Effector CD4-positive, alpha-beta T cell (primary cell): ENCODE results near the gene TECTB.

Source experiments
- DNase-seq: peaks from one replicate; pipeline ENCODE4 v3.0.0-alpha.2; 2020

Gene TECTB

GRCh38 chr10:112275512-112276245 lies 7.5 kb upstream of the TECTB start:
- DNase-seq = no peak

- no peak for DNase-seq
These were observed 4.3 kb upstream of the TECTB start for GRCh38 chr10:112278871-112279270.

GRCh38 chr10:112279433-112279832 lies 3.8 kb upstream of the TECTB start:
- no peak for DNase-seq

DNA sequence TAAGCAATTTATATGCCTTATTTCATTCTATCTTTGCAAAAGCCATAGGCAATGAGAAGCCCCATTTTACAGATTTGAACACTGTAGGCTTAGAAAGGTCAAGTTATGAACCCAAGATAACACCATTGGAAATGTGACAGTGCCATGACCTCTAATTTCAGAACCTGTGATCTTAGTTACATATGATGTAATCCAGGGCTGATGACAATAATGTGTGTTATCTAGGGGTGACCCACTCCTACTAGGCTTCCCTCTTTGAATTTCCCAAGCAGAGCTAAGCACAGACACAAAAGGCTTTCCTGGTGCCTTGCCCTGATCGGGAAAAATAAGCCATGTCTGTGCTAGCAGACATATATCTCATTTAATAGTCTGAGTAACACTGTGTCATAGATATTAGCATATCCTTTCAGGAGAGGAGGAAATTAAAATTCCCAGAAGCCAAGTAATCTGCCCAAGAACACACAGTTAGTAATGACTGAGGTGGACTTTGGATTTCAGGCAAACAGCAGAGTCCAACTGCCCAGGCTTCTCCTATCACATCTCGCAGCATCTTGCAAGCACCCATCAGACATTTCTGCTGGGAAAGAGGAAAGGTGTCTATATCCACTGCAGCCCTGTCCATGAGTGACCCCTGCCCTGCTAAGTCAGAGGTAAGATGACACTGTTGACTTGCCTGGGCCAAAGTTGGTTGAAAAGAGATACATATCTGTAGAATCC lies 2.8 kb upstream of the TECTB start:
- DNase-seq = no peak

DNA sequence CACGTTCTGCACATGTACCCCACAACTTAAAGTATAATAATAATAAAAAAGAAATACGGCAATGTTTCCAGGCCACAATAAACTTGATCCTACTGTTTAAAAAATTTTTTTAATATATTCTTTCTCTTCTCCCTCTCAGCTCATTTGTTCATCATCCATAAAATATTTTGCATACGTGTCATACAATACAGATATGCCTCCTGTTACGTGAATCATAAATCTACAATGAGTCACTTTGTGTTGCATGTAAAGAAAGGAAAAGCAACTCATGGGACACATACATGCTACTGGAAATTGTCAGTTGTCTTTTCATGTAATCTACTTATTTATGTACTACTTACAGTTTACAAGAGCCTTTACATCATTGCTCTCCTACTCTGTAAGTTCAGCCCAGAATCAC lies 1.1 kb upstream of the TECTB start:
- no peak for DNase-seq

- DNase-seq = no peak
These were observed 3.9 kb downstream of the TECTB start for GRCh38 chr10:112286837-112287818.

GRCh38 chr10:112287844-112288243 lies 4.6 kb downstream of the TECTB start:
- no peak for DNase-seq

- DNase-seq = no peak
These were observed 5.3 kb downstream of the TECTB start for GRCh38 chr10:112288486-112288885.

DNA sequence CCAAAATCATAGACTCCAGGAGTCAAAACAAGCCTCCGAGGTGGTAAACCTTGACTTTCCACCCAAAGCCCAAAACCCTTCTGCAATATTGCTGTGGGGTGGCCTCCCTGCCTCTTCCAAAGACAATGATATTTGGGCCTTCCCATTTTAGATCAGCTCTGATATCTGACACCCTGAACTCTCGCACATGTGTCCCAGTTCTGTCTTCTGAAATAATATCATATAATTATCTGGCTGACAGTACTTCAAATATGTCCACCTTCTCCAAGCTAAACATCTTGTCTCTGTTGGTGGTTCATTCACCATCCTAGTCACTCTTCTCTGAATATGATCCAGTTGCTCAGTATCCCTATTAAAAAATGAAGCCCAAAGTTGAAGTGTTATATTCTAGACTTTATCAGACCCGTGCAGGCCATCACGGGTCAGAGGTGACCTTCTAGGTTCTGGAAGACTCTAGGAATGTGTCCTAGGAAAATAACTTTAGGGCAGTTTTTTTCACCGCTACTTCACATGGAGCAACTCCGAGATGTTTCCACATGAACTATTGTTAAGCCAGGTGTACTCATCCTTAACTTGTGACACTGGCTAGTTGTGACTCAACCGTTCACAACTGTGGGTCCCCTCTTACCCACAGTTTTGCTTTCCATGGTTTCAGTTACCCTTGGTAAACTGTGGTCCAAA lies 6.3 kb downstream of the TECTB start:
- no peak for DNase-seq

DNA sequence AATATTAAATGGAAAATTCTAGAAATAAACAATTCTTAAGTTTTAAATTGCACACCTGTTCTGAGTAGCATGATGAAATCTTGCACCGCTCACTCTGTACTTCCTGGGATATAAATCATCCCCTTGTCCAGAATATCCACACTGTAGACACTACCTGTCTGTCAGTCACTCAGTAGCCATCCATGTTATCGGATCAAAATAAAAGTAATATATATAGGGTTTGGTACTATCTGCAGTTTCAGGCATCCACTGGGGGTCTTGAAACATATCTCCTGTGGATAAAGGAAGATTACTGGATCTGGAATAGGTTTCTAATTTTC lies 6.8 kb downstream of the TECTB start:
- DNase-seq = no peak

DNA sequence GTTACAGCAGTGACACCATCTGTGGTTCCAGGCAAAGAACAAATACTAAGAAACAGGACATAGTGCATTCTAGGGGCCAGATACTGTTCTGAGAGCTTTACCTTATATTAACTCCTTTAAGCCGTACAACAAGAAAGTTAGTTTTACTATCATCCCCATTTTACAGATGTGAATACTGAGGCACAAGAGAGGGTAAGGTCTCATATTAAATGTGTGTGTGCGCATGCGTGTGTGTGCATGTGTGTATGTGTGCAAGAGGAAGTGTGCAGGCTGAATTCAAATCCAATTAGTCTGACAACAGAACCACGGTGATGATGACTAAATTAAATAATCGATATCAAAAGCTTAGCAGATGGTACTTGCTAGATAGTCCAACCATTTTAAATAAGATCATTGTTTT lies 11.0 kb downstream of the TECTB start:
- no peak for DNase-seq

GRCh38 chr10:112295853-112296830 lies 12.9 kb downstream of the TECTB start:
- no peak for DNase-seq

- DNase-seq = no peak
These were observed 13.7 kb downstream of the TECTB start for GRCh38 chr10:112296908-112297331.

- no peak for DNase-seq
These were observed 15.4 kb downstream of the TECTB start for GRCh38 chr10:112298581-112298980.

DNA sequence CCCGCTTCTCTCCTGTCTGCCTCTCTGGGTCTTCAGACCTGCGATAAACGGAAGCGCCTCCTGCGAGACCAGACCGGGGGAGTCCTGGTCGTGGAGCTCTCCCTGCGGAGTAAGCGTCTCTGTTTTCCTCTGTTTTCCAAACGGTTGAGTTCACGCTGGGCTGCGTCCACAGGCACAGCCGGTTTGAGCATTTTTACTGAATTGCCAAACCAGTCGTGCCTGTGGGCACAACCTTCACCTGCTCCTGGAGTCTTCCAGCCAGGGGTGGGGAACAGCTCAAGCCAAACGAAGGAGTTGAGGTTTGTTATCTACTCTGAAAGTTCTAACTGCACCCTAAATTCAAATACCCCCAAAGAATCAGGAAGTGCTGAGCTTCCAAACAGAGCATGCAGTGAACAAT lies 16.3 kb downstream of the TECTB start:
- DNase-seq = no peak

GRCh38 chr10:112302335-112302734 lies 19.1 kb downstream of the TECTB start:
- DNase-seq = no peak

DNA sequence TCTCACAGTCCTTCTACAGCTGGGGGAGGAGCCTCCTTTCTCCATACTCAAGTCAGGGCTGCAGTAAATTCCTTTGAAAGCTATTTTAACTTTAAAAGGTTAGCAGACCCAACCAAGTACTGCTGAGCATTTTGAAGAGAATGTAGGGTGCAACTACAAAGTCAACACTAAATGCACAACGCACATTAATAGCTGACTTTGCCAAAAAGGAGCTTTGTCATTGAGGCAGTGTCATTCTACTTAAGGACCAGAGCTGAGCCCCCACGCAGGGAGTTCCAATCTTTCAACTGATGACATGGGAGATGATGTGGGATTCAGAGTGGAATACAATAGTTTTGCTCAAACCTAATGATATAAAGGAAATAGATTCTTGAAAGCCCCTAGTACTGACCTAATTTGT lies 20.3 kb downstream of the TECTB start:
- DNase-seq = no peak

GRCh38 chr10:112304267-112304859 lies 21.2 kb downstream of the TECTB start:
- no peak for DNase-seq

DNA sequence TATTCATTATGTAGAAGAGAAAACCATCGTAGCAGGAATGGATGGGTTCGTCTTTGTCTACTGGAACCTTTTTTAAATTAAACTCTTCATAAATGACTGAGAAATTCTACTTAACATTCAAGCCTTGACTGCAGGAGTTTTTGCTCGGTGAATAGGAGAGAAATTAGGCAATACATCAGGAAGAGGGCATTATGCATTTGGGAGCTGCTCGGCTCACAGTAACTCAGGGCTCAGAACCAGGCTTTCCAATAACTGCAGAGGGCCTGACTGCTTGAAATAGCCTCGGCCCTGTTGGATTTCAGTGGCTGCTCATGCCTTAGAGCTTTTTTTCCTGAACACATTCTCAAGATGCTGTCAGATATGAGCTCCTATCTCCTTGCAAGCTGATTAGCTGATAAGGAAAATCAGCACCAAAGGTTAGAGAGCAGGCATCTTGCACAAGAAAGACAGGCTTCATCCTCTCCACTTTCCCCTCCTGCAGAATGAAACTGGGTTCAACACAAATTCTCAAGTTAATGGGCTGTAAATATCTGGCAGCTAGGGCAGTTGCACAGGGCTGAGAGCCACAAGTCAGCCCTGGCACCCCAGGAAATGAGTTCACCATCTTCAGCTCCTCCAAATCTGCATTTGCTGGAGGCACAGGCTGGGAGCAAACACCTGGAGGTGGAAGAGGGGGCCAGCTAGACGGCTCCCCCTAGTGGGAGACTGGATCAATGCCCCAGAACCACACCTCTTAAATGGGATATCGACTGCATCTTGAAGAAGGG lies 24.3 kb downstream of the TECTB start:
- DNase-seq = no peak

DNA sequence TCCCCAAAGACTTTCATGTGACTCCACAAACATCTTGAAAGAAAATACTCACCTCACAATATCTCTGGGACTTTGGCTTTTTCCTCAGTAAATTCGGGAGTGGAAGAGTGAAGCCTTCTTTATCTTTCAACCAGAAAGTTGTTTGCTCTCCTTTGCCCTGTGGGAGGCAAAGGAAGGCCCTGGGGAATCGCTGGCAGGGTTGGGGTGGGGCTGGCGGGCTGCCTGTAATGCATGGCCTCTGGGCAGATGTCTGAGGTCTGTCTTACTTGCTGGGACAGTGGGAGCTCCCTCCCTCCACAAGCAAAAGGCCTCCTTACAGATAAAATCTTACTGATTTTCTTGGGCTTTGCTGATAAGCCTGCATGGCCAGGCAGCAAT lies 24.9 kb downstream of the TECTB start:
- DNase-seq = no peak
